Transverse colon (tissue), 4 donors: ENCODE measurements around the gene NRG2.

ENCODE experiments used
- EP300 ChIP-seq: sonication (generic); formaldehyde crosslinking; IDR thresholded peaks from one replicate; pipeline ENCODE4 v1.6.1; 2017; ENCODE audit warnings: antibody characterized with exemption, low read depth
- POLR2A ChIP-seq: fragments of 450-650 bp; IDR thresholded peaks from one replicate; pipeline ENCODE4 v1.6.1; 2016; ENCODE audit warnings: antibody characterized with exemption, mild to moderate bottlenecking, moderate library complexity
- POLR2AphosphoS5 ChIP-seq, 3 donors: sonication (generic); formaldehyde crosslinking; IDR thresholded peaks; one replicate each; pipeline ENCODE4 v1.6.1; 2016; ENCODE audit warnings: antibody characterized with exemption in 3 of 3
- TF ChIP-seq, protein P1 (sequence below), 5 experiments: fragments of 200-600 bp in 3 of 5; fragments of 450-650 bp in 2 of 5; sonication (generic) in 3 of 5; IDR thresholded peaks; 1 replicate in 2 of 5; 2 replicates in 3 of 5; pipeline ENCODE4 v1.5.1; 2016 to 2017; ENCODE audit warnings: antibody characterized with exemption in 5 of 5, inconsistent platforms in 3 of 5, mild to moderate bottlenecking in 2 of 5, moderate library complexity in 1 of 5

DNA sequence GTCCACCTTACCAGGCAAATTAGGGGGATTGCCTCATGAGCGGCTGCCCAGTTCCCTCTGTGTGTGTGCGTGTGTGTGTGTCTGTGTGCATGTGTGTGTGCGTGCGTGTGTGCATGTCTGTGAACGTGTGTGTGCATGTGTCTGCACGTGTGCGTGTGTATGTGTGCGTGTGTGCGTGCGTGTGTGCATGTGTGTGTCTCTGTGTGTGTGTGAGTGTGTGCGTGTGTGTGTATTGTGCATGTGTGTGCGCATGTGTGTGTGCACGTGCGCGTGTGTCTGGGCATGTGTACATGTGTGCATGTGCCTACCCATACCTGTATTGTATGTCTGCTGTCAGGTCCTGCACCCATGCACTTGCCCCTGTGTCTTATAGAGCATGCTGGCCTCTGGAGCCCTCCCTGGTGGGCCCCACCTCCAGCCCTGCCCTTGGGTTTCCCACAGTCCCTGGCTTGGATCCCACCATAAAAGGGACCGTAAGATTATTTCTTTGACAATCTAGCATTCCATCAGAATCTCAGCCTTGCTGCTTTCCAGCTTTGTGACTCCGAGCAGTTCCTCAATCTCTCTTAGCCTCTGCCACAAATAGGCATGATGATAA lies 238.2 kb downstream of the NRG2 start:
- TF ChIP-seq, protein P1, sequence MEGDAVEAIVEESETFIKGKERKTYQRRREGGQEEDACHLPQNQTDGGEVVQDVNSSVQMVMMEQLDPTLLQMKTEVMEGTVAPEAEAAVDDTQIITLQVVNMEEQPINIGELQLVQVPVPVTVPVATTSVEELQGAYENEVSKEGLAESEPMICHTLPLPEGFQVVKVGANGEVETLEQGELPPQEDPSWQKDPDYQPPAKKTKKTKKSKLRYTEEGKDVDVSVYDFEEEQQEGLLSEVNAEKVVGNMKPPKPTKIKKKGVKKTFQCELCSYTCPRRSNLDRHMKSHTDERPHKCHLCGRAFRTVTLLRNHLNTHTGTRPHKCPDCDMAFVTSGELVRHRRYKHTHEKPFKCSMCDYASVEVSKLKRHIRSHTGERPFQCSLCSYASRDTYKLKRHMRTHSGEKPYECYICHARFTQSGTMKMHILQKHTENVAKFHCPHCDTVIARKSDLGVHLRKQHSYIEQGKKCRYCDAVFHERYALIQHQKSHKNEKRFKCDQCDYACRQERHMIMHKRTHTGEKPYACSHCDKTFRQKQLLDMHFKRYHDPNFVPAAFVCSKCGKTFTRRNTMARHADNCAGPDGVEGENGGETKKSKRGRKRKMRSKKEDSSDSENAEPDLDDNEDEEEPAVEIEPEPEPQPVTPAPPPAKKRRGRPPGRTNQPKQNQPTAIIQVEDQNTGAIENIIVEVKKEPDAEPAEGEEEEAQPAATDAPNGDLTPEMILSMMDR (IDR thresholded peaks at IDR 0.05) = no peak
- TF ChIP-seq POLR2AphosphoS5 (IDR thresholded peaks at IDR 0.05) (no peak), EP300 (no peak), POLR2A (no peak)
